GM12891 (cell line): ENCODE measurements around the gene OR2A7.
"Not testable (repeated sequence)": the region's sequence is repeated elsewhere in the genome, so short reads cannot be mapped to it uniquely, and the experiment has no call there.

Experiments used
- POLR2A ChIP-seq: IDR thresholded peaks from 2 replicates; pipeline ENCODE4 v1.6.1; 2011; ENCODE audit warnings: low read depth, low read length, control low read depth
- POLR2AphosphoS5 ChIP-seq: IDR thresholded peaks from 2 replicates; pipeline ENCODE4 v1.6.1; 2011; ENCODE audit warnings: low read depth, low read length, control low read depth
- SPI1 ChIP-seq: IDR thresholded peaks from 2 replicates; pipeline ENCODE4 v1.6.1; 2011; ENCODE audit warnings: low read depth, low read length, control low read depth
- TAF1 ChIP-seq: IDR thresholded peaks from 2 replicates; pipeline ENCODE4 v1.6.1; 2011; ENCODE audit warnings: low read depth, low read length, control low read depth

GRCh38 chr7:144220531-144220930 lies 44.1 kb downstream of the OR2A7 start:
- not testable (repeated sequence) for TF ChIP-seq POLR2A, POLR2AphosphoS5, TAF1, SPI1
